ENCODE results near the gene C3orf33.
"Not testable (repeated sequence)": the region's sequence is repeated elsewhere in the genome, so short reads cannot be mapped to it uniquely, and the experiment has no call there.

Gene C3orf33, protein sequence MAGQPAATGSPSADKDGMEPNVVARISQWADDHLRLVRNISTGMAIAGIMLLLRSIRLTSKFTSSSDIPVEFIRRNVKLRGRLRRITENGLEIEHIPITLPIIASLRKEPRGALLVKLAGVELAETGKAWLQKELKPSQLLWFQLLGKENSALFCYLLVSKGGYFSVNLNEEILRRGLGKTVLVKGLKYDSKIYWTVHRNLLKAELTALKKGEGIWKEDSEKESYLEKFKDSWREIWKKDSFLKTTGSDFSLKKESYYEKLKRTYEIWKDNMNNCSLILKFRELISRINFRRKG

DNA sequence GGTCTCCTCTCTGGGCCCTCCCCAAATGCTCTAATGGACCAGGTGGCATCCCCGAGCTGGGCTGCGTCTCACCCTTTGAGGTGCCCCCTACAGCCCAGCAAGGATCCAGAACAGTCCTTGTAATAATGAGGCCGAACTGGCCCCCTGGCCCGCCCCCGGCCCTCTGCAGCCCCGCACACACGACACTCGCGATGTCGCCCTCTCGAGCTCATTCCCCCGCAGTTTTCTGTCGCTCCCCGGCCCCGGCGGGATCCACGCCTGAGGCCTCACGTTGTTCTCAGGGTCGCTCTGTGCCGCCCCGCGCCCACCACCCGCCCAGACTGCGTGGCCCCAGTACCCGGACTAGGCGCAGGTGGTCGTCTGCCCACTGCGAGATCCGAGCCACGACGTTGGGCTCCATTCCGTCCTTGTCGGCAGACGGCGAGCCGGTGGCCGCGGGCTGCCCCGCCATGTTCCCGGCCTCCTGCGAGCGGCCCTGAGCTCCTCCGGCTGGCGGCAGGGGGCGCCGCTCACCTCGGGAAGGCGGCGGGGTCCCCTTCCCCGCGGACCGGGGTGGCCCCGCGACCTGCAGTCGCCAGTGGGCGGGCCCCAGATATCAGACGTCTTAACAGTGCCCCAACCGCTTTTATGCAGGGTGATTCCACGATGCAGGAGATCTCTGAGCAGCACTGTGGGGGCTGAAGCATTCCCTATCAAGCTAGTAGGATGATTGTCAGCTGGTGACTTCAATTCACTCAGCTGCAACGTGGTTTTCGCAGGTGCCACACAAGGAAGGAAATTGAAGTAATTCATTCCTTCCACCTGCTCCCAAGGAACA lies at the start of gene C3orf33:
Gene C3orf33 (minus strand): TSS at position 477 of the 817 bp plus-strand sequence. CDS start 26 bp downstream, at position 451.
- Histone ChIP-seq H3K36me3 (ENCODE audit: control insufficient read depth, low read depth, low read length) (no peaks in the 10 kb centered on the region), H3K9me3 (ENCODE audit: control insufficient read depth, low read depth, low read length) (no peaks in the 10 kb centered on the region), H3K4me1 (ENCODE audit: control insufficient read depth, low read depth, low read length) (no peaks in the 10 kb centered on the region), H3K27ac (ENCODE audit: low read length) (no peak within 1 kb of the TSS), H3K27me3 (ENCODE audit: control insufficient read depth, insufficient read depth, low read length) (peaks cover 3% of the 10 kb centered on the region), H3K4me3 (ENCODE audit: low read length) (peak within 1 kb of the TSS; percentile 78), H3K9ac (ENCODE audit: low read length) (peak within 1 kb of the TSS; percentile 67)

DNA sequence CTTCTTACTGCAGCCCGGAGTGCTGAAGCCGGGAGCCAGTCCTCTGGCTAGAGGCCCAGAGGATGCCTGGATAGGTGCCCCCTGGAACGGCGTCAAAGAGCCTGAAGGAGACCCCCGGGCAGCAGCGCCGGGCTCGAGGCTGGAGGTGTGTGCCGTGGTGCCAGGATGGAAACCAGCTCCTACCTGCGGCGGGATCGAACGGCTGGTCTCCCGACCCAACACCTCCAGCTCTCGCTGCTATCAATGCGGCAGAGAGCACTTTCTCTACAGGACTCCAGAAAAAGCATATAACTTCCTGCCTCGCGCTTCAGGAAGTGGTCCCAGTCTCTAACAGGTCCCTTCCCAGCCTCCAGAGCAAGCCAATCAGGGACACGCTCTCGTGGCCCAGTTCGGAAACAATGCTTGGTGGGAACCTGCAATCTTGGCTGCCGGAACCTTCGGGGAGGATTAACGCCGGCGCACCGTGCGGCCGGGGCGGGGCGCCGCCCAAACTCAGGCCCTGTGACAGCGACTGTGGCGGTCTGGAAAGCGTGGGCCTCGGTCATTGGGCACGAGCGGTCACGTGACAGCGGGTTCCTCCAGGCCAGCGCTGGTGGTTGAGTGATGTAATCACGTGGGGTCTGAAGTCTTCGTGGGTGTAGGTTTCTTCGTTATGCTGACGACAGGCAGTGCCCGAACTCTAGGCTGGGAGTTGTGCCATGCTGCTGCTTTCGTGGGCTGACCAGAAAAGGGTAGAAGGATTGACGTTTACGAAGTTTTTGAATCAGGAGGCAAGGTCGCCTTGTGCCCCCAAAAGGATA lies 48.3 kb upstream of the C3orf33 start, which contains the start of gene SLC33A1:
Gene SLC33A1 (minus strand): TSS at position 287 of the 800 bp plus-strand sequence. CDS start 430 bp downstream, outside the sequence.
- H3K9me3 ChIP-seq (ENCODE audit: control insufficient read depth, low read depth, low read length), result no peaks in the 10 kb centered on the region
- peak within 1 kb of the TSS; percentile 73 for H3K9ac ChIP-seq (ENCODE audit: low read length)
- peak within 1 kb of the TSS; percentile 87 for H3K4me3 ChIP-seq (ENCODE audit: low read length)
- no peaks in the 10 kb centered on the region for H3K36me3 ChIP-seq (ENCODE audit: control insufficient read depth, low read depth, low read length)
- H3K27me3 ChIP-seq (ENCODE audit: control insufficient read depth, insufficient read depth, low read length), result no peaks in the 10 kb centered on the region
- peak within 1 kb of the TSS; percentile 80 for H3K27ac ChIP-seq (ENCODE audit: low read length)
- peaks cover 10% of the 10 kb centered on the region for H3K4me1 ChIP-seq (ENCODE audit: control insufficient read depth, low read depth, low read length)

DNA sequence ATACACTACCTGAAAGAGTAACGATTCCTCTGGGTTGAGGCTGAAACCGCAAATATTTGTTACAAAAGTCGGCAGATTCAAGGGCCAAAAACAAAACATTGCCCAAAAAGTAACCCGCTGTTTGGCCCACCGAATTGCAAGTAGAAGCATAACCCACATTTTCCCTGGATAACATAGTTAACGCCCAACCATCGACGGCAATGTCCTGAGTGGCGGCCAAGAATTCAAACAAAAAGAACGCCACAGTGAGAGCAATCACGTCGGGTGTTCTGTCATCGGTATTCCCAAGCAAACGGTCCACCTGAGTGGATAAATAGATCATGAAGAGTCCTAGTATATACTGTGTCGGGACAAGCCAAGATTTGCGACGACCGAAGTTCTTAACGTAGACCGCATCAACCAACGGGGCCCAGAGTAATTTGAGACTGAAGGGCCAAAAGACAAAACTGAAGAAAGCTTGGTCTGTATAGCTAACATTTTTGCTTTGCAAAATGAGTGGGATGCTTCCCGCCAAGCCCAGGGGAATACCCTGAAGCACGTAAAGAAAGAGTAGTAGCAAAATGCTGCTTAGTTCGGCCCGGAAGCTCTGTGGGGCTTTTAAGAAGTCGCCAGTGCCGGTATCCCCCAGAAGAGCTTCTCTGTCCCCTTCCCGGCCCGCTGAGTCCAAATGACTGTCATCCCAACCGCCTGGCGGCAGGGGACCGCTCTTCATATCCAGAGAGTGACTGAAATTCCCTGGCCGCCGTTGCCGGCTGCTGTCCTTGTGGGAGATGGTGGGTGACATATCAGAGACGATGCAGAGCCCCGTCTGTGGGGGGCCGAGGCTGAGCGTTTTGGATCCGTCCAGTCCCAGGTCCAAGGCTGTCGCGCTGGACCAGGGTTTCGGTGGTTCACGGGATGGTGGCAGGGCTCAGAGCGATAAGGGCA lies 47.4 kb upstream of the C3orf33 start:
- Histone ChIP-seq H3K9me3 (ENCODE audit: control insufficient read depth, low read depth, low read length) (no peaks in the 10 kb centered on the region), H3K9ac (ENCODE audit: low read length) (peak overlapping the region; percentile 73), H3K27ac (ENCODE audit: low read length) (no peak overlapping the region), H3K27me3 (ENCODE audit: control insufficient read depth, insufficient read depth, low read length) (no peaks in the 10 kb centered on the region), H3K4me3 (ENCODE audit: low read length) (peak overlapping the region; percentile 87), H3K36me3 (ENCODE audit: control insufficient read depth, low read depth, low read length) (no peaks in the 10 kb centered on the region), H3K4me1 (ENCODE audit: control insufficient read depth, low read depth, low read length) (peaks cover 10% of the 10 kb centered on the region)

DNA sequence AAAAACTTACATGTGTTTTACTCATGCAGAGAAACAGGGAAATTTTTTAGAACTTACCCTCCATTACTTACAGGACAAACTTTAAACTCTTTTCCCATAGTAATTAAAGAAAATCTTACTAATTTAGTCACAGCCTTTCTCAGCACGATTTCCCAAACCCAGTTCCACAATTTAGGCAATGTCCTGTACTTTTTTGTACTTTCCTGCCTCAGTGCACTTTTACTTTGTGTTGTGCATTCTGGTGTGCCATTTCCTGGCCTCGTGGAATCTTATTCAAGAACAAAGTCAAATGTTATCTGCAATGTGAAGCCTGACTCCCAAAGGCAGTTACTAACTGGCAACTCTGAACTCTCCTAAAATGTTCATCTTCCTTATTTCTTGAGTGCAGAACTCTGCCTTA lies 46.3 kb upstream of the C3orf33 start:
- H3K36me3 ChIP-seq (ENCODE audit: control insufficient read depth, low read depth, low read length), result no peaks in the 10 kb centered on the region
- peak overlapping the region; percentile 87 for H3K4me3 ChIP-seq (ENCODE audit: low read length)
- peaks cover 10% of the 10 kb centered on the region for H3K4me1 ChIP-seq (ENCODE audit: control insufficient read depth, low read depth, low read length)
- no peak overlapping the region for H3K27ac ChIP-seq (ENCODE audit: low read length)
- peak overlapping the region; percentile 73 for H3K9ac ChIP-seq (ENCODE audit: low read length)
- no peaks in the 10 kb centered on the region for H3K27me3 ChIP-seq (ENCODE audit: control insufficient read depth, insufficient read depth, low read length)
- no peaks in the 10 kb centered on the region for H3K9me3 ChIP-seq (ENCODE audit: control insufficient read depth, low read depth, low read length)

DNA sequence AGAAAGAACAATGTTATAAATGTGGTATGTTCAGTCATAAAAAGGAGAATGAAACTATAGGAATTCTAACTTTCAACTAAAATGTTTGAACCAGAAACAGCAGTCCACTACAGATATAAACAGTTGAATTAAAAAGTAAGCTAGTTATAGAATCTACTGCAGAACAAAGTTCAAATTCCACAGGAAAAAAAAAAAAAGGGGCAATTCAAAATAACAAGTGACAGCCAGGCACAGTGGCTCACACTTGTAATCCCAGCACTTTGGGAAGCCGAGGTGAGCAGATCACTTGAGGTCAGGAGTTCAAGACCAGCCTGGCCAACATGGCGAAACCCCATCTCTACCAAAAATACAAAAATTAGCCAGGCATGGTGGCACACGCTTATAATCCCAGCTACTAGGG lies 43.3 kb upstream of the C3orf33 start:
- H3K4me3 ChIP-seq (ENCODE audit: low read length); H3K9me3 ChIP-seq (ENCODE audit: control insufficient read depth, low read depth, low read length); H3K27me3 ChIP-seq (ENCODE audit: control insufficient read depth, insufficient read depth, low read length); H3K4me1 ChIP-seq (ENCODE audit: control insufficient read depth, low read depth, low read length); H3K27ac ChIP-seq (ENCODE audit: low read length); H3K9ac ChIP-seq (ENCODE audit: low read length); H3K36me3 ChIP-seq (ENCODE audit: control insufficient read depth, low read depth, low read length): not testable (repeated sequence)

DNA sequence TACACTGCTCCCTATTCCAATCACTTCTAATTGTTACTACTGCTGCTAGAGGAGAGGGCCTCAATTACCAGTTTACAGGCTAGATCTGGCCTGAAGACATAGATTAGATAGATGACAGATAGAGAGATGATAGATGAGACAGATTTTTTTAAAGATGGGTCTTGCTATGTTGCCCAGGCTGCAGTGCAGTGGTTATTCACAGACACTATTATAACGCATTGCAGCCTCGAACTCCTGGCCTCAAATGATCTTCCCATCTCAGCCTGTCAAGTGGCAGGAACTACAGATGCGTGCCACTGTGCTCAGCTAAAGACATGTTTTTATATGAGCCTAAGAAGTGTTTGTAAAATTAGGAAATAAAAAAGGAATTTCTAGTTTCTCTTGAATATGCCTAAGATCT lies 41.9 kb upstream of the C3orf33 start:
- no peaks in the 10 kb centered on the region for H3K9me3 ChIP-seq (ENCODE audit: control insufficient read depth, low read depth, low read length)
- no peaks in the 10 kb centered on the region for H3K36me3 ChIP-seq (ENCODE audit: control insufficient read depth, low read depth, low read length)
- no peak overlapping the region for H3K27ac ChIP-seq (ENCODE audit: low read length)
- H3K4me3 ChIP-seq (ENCODE audit: low read length), result no peak overlapping the region
- H3K27me3 ChIP-seq (ENCODE audit: control insufficient read depth, insufficient read depth, low read length), result no peaks in the 10 kb centered on the region
- no peak overlapping the region for H3K9ac ChIP-seq (ENCODE audit: low read length)
- H3K4me1 ChIP-seq (ENCODE audit: control insufficient read depth, low read depth, low read length), result peaks cover 8% of the 10 kb centered on the region

DNA sequence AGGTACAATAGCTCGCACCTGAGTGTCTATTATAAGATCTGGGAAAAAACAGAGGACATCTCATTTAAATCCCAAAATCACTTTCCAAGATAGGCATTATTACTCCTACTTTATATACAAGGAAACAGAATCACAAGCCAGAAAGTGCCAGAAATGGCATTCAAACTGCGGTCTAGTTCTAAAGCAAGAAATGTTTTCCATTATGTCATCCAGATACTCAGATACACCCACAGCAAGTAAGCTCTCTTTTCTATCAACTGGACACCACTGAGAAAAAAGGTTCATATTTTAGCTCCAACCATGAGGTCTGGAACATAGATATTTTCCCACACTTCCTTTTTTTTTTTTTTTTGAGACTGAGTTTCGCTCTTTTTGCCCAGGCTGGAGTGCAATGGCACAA lies 40.0 kb upstream of the C3orf33 start:
- H3K4me1 ChIP-seq (ENCODE audit: control insufficient read depth, low read depth, low read length), result no peaks in the 10 kb centered on the region
- H3K9ac ChIP-seq (ENCODE audit: low read length), result no peak overlapping the region
- H3K27me3 ChIP-seq (ENCODE audit: control insufficient read depth, insufficient read depth, low read length), result no peaks in the 10 kb centered on the region
- H3K9me3 ChIP-seq (ENCODE audit: control insufficient read depth, low read depth, low read length), result no peaks in the 10 kb centered on the region
- no peaks in the 10 kb centered on the region for H3K36me3 ChIP-seq (ENCODE audit: control insufficient read depth, low read depth, low read length)
- no peak overlapping the region for H3K27ac ChIP-seq (ENCODE audit: low read length)
- H3K4me3 ChIP-seq (ENCODE audit: low read length), result no peak overlapping the region

DNA sequence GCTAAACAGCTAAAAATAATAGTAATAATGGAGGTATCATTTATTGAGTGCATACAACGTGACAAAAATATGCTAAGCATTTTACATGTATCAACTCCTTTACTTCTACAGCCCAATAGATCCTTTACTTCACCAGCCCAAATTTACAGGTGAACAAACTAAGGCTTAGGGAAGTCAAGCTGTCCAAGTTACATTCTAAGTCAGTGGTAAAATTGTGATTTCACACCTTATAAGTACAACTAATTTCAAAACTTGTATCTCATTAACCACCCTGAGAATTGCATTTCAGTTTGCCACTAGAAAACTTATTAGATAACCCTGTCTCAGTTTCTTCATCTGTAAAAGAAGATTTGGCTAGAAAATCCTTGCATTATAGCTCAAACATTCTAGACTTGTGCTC lies 37.5 kb upstream of the C3orf33 start:
- H3K27ac ChIP-seq (ENCODE audit: low read length), result no peak overlapping the region
- H3K4me1 ChIP-seq (ENCODE audit: control insufficient read depth, low read depth, low read length), result no peaks in the 10 kb centered on the region
- H3K9me3 ChIP-seq (ENCODE audit: control insufficient read depth, low read depth, low read length), result no peaks in the 10 kb centered on the region
- no peaks in the 10 kb centered on the region for H3K36me3 ChIP-seq (ENCODE audit: control insufficient read depth, low read depth, low read length)
- H3K9ac ChIP-seq (ENCODE audit: low read length), result no peak overlapping the region
- no peak overlapping the region for H3K4me3 ChIP-seq (ENCODE audit: low read length)
- no peaks in the 10 kb centered on the region for H3K27me3 ChIP-seq (ENCODE audit: control insufficient read depth, insufficient read depth, low read length)

DNA sequence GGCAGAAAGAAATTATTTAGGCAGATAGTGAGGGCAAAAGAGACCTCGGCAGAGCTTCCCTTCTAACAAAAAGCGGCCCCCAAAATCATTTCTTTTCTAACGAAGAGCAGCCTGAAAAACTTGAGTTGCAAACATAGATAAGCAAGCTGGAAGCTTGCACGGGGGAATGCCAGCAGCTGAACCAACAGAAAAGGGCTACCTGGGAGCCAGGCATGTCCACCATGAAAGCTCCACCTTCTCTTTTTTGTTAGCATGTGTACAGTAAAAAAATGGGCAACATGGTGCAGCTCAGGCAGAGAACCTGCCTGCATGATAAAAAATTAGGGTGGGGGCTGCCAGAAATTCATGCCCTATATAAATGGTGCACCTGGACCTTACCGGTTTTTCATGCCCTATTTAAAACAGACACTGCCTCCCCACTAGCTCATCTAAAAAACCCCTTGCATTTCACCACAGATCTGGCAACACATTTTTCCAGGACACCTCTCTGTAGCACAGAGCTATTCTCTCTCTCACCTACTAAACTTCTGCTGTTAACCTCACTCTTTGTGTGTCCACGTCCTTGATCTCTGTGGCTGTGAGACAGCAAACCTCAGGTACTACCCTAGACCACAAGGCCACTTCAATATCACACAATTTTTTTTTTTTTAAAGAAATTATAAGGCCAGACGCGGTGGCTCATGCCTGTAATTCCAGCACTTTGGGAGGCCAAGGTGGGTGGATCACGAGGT lies 29.4 kb upstream of the C3orf33 start:
- Histone ChIP-seq H3K4me1 (ENCODE audit: control insufficient read depth, low read depth, low read length) (no peaks in the 10 kb centered on the region), H3K4me3 (ENCODE audit: low read length) (no peak overlapping the region), H3K27me3 (ENCODE audit: control insufficient read depth, insufficient read depth, low read length) (no peaks in the 10 kb centered on the region), H3K27ac (ENCODE audit: low read length) (no peak overlapping the region), H3K36me3 (ENCODE audit: control insufficient read depth, low read depth, low read length) (no peaks in the 10 kb centered on the region), H3K9me3 (ENCODE audit: control insufficient read depth, low read depth, low read length) (no peaks in the 10 kb centered on the region), H3K9ac (ENCODE audit: low read length) (no peak overlapping the region)

DNA sequence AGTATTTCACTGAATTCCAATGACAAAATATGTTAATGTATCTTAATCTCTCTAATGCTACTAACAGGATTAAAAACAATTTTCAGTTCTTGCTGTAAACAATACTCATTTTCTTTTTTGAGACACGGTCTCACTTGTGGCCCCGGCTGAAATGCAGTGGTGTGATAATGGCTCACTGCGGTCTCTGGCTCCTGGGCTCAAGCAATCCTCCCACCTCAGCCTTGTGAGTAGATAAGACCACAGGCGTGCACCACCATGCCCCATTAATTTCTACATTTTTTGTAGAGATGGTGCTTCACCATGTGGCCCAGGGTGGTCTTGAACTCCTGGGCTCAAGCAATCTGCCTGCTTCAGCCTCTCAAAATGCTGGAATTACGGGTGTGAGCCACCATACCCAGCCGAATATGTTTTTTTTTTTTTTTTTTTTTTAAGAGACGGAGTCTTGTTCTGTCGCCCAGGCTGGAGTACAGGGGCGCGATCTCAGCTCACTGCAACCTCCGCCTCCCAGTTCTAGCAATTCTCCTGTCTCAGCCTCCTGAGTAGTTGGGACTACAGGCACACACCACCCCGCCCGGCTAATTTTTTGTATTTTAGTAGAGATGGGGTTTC lies 22.5 kb upstream of the C3orf33 start:
- not testable (repeated sequence) for H3K4me1 ChIP-seq (ENCODE audit: control insufficient read depth, low read depth, low read length); H3K36me3 ChIP-seq (ENCODE audit: control insufficient read depth, low read depth, low read length); H3K27ac ChIP-seq (ENCODE audit: low read length); H3K9me3 ChIP-seq (ENCODE audit: control insufficient read depth, low read depth, low read length); H3K27me3 ChIP-seq (ENCODE audit: control insufficient read depth, insufficient read depth, low read length); H3K4me3 ChIP-seq (ENCODE audit: low read length); H3K9ac ChIP-seq (ENCODE audit: low read length)

All from iPS-18a (cell line).